Gastroesophageal sphincter (tissue), 4 donors: ENCODE results near the gene PPM1L. TPM values are rescaled to one million over a fixed set of nuclear protein-coding genes. Genes with fewer than 3 reads are reported as not detected.

ENCODE experiments used
- ATAC-seq: fragments of 150-250 bp; one replicate; pipeline ENCODE4 v1.9.1; 2016; ENCODE audit warnings: mild to moderate bottlenecking, moderate library complexity
- H3K27ac ChIP-seq, 4 donors: fragments of 200-600 bp; sonication (generic) in 3 of 4; 1 replicate in 3 of 4; 2 replicates in 1 of 4; pipeline ENCODE4 v1.5.1; 2016 to 2019
- H3K27me3 ChIP-seq: fragments of 200-600 bp; sonication (generic); one replicate; pipeline ENCODE4 v1.5.1; 2019
- H3K36me3 ChIP-seq, 2 donors: fragments of 200-600 bp; sonication (generic); one replicate each; pipeline ENCODE4 v1.5.1; 2019; ENCODE audit warnings: control low read depth in 1 of 2
- H3K4me1 ChIP-seq, 3 donors: fragments of 200-600 bp; sonication (generic); 1 replicate in 2 of 3; 2 replicates in 1 of 3; pipeline ENCODE4 v1.5.1; 2016 to 2019; ENCODE audit warnings: control low read depth in 2 of 3
- H3K4me3 ChIP-seq, 2 donors: fragments of 200-600 bp; sonication (generic); one replicate each; pipeline ENCODE4 v1.5.1; 2019; ENCODE audit warnings: mild to moderate bottlenecking in 1 of 2, moderate library complexity in 1 of 2
- H3K9me3 ChIP-seq, 3 donors: fragments of 200-600 bp; sonication (generic); one replicate each; pipeline ENCODE4 v1.5.1; 2017 to 2019; ENCODE audit warnings: control low read depth in 2 of 3
- CTCF ChIP-seq, 4 experiments: fragments of 200-600 bp in 2 of 4; fragments of 450-650 bp in 2 of 4; sonication (generic) in 1 of 4; IDR thresholded peaks; one replicate each; pipeline ENCODE4 v1.5.1; 2017 to 2019; ENCODE audit warnings: antibody characterized with exemption in 4 of 4, mild to moderate bottlenecking in 2 of 4, moderate library complexity in 2 of 4
- EP300 ChIP-seq: sonication (generic); formaldehyde crosslinking; IDR thresholded peaks from one replicate; pipeline ENCODE4 v1.6.1; 2017; ENCODE audit warnings: antibody characterized with exemption, mild to moderate bottlenecking
- POLR2A ChIP-seq, 2 donors: fragments of 450-650 bp; IDR thresholded peaks; one replicate each; pipeline ENCODE4 v1.6.1; 2017; ENCODE audit warnings: antibody characterized with exemption in 2 of 2, mild to moderate bottlenecking in 2 of 2, moderate library complexity in 1 of 2
- POLR2AphosphoS5 ChIP-seq: sonication (generic); formaldehyde crosslinking; IDR thresholded peaks from one replicate; pipeline ENCODE4 v1.6.1; 2017; ENCODE audit warnings: antibody characterized with exemption
- WGBS, 2 donors: methylation state at CpG; one replicate each; pipeline ENCODE4 v1.1.5; 2018; ENCODE audit warnings: low coverage in 1 of 2; 5-methylcytosine and 5-hydroxymethylcytosine counted together
- total RNA-seq, 4 donors: library from RNA; depleted of rRNA; stranded (reverse); fragments of >200 nt; gene quantifications; one replicate each; pipeline ENCODE4 v1.1.0, GENCODE V29; 2016

Gene PPM1L
- total RNA-seq, 4 donors from 2014 or later = 47.4 to 93.1 (median 60.6) TPM

- Histone ChIP-seq H3K4me1 (peaks cover 0 to 24% (median 0%) of the 10 kb centered on the region in 3 donors), H3K4me3 (no peak overlapping the region), H3K9me3 (no peaks in the 10 kb centered on the region), H3K27ac (no peak overlapping the region), H3K36me3 (no peaks in the 10 kb centered on the region), H3K27me3 (no peaks in the 10 kb centered on the region)
- TF ChIP-seq POLR2A (IDR thresholded peaks at IDR 0.05) (no peak), POLR2AphosphoS5 (no peak), EP300 (no peak), CTCF (IDR thresholded peaks at IDR 0.05) (no peak)
- WGBS, 2 donors = 88 to 93% methylated on average over 4 of the region's 4 CpGs
- ATAC-seq = no peak
Observed at GRCh38 chr3:160949460-160949859, 193.4 kb downstream of the PPM1L start.

GRCh38 chr3:160950542-160950941 lies 194.5 kb downstream of the PPM1L start:
- Histone ChIP-seq H3K9me3 (no peaks in the 10 kb centered on the region), H3K36me3 (no peaks in the 10 kb centered on the region), H3K4me3 (no peak overlapping the region), H3K27me3 (no peaks in the 10 kb centered on the region), H3K4me1 (peaks cover 0 to 24% (median 0%) of the 10 kb centered on the region in 3 donors), H3K27ac (no peak overlapping the region)
- TF ChIP-seq EP300 (no peak), POLR2AphosphoS5 (no peak), CTCF (IDR thresholded peaks at IDR 0.05) (no peak), POLR2A (IDR thresholded peaks at IDR 0.05) (no peak)
- no peak for ATAC-seq
- 57 to 80% methylated on average over 1 to 2 of the region's 2 CpGs for WGBS, 2 donors

GRCh38 chr3:160950954-160951353 lies 194.9 kb downstream of the PPM1L start:
- 62 to 83% methylated on average over 2 of the region's 2 CpGs for WGBS, 2 donors
- H3K27ac ChIP-seq = no peak overlapping the region
- H3K27me3 ChIP-seq = no peaks in the 10 kb centered on the region
- H3K36me3 ChIP-seq = no peaks in the 10 kb centered on the region
- peaks cover 0 to 24% (median 0%) of the 10 kb centered on the region in 3 donors for H3K4me1 ChIP-seq
- no peak for ATAC-seq
- H3K4me3 ChIP-seq = no peak overlapping the region
- TF ChIP-seq EP300 (no peak), POLR2A (IDR thresholded peaks at IDR 0.05) (no peak), CTCF (IDR thresholded peaks at IDR 0.05) (no peak), POLR2AphosphoS5 (no peak)
- no peaks in the 10 kb centered on the region for H3K9me3 ChIP-seq

- H3K27ac ChIP-seq = no peak overlapping the region
- H3K27me3 ChIP-seq = no peaks in the 10 kb centered on the region
- no peak overlapping the region for H3K4me3 ChIP-seq
- H3K36me3 ChIP-seq = no peaks in the 10 kb centered on the region
- H3K9me3 ChIP-seq = no peaks in the 10 kb centered on the region
- TF ChIP-seq CTCF (IDR thresholded peaks at IDR 0.05) = no peak
- no peak for TF ChIP-seq POLR2A (IDR thresholded peaks at IDR 0.05)
- TF ChIP-seq EP300 = no peak
- no peak for TF ChIP-seq POLR2AphosphoS5
- WGBS, 2 donors = 60 to 62% methylated on average over 7 to 8 of the region's 8 CpGs
- peaks cover 0 to 24% (median 0%) of the 10 kb centered on the region in 3 donors for H3K4me1 ChIP-seq
- no peak for ATAC-seq
Observed at GRCh38 chr3:160951642-160952487, 195.8 kb downstream of the PPM1L start.

GRCh38 chr3:160953686-160954085 lies 197.7 kb downstream of the PPM1L start:
- Histone ChIP-seq H3K27me3 (no peaks in the 10 kb centered on the region), H3K36me3 (no peaks in the 10 kb centered on the region), H3K27ac (no peak overlapping the region), H3K4me1 (peaks cover 0 to 24% (median 0%) of the 10 kb centered on the region in 3 donors), H3K4me3 (no peak overlapping the region), H3K9me3 (no peaks in the 10 kb centered on the region)
- 84 to 94% methylated on average over 3 of the region's 3 CpGs for WGBS, 2 donors
- TF ChIP-seq EP300 (no peak), POLR2A (IDR thresholded peaks at IDR 0.05) (no peak), CTCF (IDR thresholded peaks at IDR 0.05) (no peak), POLR2AphosphoS5 (no peak)
- no peak for ATAC-seq
